Measurements from ENCODE around the gene ZNRF1. TPM values are rescaled to one million over a fixed set of nuclear protein-coding genes. Genes with fewer than 3 reads are reported as not detected.

Gene ZNRF1
- total RNA-seq, 4 donors from 2014 or later: 12.8 to 24.1 (median 19.0) TPM

DNA sequence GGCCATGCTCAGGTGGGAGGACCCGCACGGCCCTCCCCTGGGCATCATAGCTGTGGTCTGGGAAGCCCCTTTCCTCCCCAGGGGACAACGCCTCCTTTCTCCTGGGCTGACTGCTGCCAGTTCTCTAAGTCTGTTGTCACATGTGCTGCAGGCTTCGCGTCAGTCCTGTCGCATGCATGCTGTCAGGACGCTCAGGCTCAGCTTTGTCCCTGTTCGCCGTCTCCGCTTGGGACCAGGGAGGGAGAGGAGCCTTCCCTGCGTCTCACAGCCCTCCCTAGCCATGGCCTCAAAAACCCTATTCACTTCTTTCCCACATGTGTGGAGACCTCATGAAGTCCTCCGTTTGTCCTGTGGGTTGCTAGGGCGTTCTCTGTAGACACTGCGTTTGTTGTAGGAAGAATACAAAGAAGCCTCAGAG is 96.4 kb downstream of the ZNRF1 start:
- H3K27me3 ChIP-seq: no peaks in the 10 kb centered on the region
- H3K9me3 ChIP-seq: no peaks in the 10 kb centered on the region
- no peak for ATAC-seq
- no peak overlapping the region for H3K27ac ChIP-seq
- WGBS, 2 donors (ENCODE audit: low coverage in 1 of 2): 90 to 95% methylated on average over 3 to 10 of the region's 14 CpGs
- no peak for TF ChIP-seq POLR2AphosphoS5 (IDR thresholded peaks at IDR 0.05)
- no peak for TF ChIP-seq CTCF (IDR thresholded peaks at IDR 0.05)
- TF ChIP-seq POLR2A (IDR thresholded peaks at IDR 0.05): no peak
- TF ChIP-seq EP300 (IDR thresholded peaks at IDR 0.05): no peak
- H3K36me3 ChIP-seq: peaks cover 0 to 23% of the 10 kb centered on the region in 2 donors
- H3K4me1 ChIP-seq: peaks cover 0 to 50% (median 17%) of the 10 kb centered on the region in 3 donors
- H3K4me3 ChIP-seq: no peak overlapping the region

DNA sequence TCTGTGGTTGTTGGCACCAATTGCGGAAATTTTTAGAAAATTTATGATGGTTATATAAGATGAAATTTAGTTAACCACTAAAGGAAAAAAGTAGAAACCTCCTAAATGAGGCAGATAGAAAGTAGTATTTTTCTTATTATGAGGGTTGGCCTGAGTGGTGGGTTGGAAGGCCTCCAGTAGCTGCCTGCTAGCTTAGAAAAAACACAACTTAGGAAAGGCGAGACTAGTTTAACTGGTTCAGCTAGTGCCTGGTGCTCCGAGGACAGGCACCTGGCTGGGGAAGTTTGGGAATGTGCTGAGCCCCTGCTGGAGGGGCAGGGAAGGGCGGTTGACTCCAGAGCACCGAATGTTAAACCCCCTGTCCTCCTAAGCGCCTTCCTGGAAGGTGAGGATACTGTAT is 97.8 kb downstream of the ZNRF1 start:
- no peaks in the 10 kb centered on the region for H3K27me3 ChIP-seq
- no peaks in the 10 kb centered on the region for H3K9me3 ChIP-seq
- H3K4me3 ChIP-seq: no peak overlapping the region
- TF ChIP-seq EP300 (IDR thresholded peaks at IDR 0.05) (no peak), CTCF (IDR thresholded peaks at IDR 0.05) (peak in 1 of 4 experiments; percentile 19)
- H3K36me3 ChIP-seq: peaks cover 0 to 23% of the 10 kb centered on the region in 2 donors
- H3K27ac ChIP-seq: no peak overlapping the region
- no peak for ATAC-seq
- H3K4me1 ChIP-seq: peaks cover 0 to 48% (median 18%) of the 10 kb centered on the region in 3 donors
- 63 to 64% methylated on average over 6 of the region's 6 CpGs for WGBS, 2 donors (ENCODE audit: low coverage in 1 of 2)

DNA sequence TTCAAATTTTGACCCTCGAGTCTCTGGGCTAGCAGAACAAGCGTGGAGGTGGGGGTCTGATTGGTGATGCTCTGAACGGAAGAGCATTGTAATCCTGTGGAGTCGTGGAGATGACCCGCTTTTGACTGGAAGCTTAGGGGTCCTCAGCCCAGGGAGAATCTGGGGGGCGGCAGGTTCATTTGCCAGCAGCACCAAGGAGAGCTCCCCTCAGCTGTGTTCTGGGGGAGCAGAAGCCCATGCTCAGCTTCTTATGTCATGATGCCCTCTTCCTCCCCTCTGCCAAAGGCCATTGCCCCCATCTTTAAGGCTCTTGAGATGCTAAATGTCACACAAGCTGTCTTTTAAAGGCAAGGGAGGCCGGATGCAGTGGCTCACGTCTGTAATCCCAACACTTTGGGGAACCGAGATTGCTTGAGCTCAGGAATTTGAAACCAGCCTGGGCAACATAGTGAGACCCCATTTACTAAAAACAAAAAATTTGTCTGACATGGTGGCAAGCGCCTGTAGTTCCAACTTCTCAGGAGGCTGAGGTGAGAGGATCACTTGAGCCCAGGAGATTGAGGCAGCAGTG is 98.5 kb downstream of the ZNRF1 start:
- TF ChIP-seq EP300 (IDR thresholded peaks at IDR 0.05): no peak
- Histone ChIP-seq H3K4me3 (no peak overlapping the region), H3K4me1 (peaks cover 0 to 44% (median 18%) of the 10 kb centered on the region in 3 donors), H3K9me3 (no peaks in the 10 kb centered on the region), H3K36me3 (peaks cover 0 to 23% of the 10 kb centered on the region in 2 donors), H3K27ac (no peak overlapping the region), H3K27me3 (no peaks in the 10 kb centered on the region)
- ATAC-seq: no peak
- 92 to 93% methylated on average over 5 to 9 of the region's 10 CpGs for WGBS, 2 donors (ENCODE audit: low coverage in 1 of 2)

- no peak for ATAC-seq
- TF ChIP-seq POLR2A (IDR thresholded peaks at IDR 0.05) (no peak), CTCF (IDR thresholded peaks at IDR 0.05) (no peak), POLR2AphosphoS5 (IDR thresholded peaks at IDR 0.05) (no peak), EP300 (IDR thresholded peaks at IDR 0.05) (no peak)
- no peak overlapping the region for H3K27ac ChIP-seq
These were observed 99.4 kb downstream of the ZNRF1 start for GRCh38 chr16:75097941-75098901.

DNA sequence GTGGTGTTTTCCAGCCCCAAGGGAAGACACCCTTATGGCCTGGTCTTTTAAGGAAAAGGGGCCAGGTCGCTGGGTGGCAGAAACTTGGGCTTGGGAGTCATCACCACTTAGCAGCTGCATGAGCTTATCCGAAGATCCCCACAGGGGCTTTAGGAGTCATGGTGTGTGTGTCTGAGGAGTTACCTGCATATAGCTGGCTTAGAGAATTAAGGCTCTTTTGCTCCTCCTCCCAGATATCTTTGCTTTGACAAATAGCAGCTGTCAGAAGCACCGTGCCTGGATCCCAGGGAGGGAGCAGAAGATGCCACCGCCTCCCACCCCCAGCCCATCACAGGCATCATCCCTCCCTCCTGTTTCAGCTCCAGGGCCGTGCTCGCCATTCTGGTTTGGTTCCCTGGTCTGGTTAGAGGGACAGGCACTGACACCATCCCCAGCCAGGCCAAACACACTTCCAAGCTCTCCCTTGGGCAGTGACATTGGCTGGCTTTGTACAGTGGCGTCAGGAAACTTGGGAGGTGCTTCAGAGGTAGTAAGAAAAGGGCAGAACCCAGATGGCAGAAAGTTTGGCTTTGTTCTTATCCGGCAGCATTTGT is 100.3 kb downstream of the ZNRF1 start:
- WGBS, 2 donors (ENCODE audit: low coverage in 1 of 2): 73% methylated on average over 3 of the region's 8 CpGs; no CpG with 5 or more reads in 1 of the 2 donors
- H3K9me3 ChIP-seq: no peaks in the 10 kb centered on the region
- ATAC-seq: no peak
- H3K27me3 ChIP-seq: no peaks in the 10 kb centered on the region
- peaks cover 0 to 45% (median 18%) of the 10 kb centered on the region in 3 donors for H3K4me1 ChIP-seq
- no peak overlapping the region for H3K4me3 ChIP-seq
- H3K36me3 ChIP-seq: peaks cover 0 to 15% of the 10 kb centered on the region in 2 donors
- peak overlapping the region in 2 of 4 donors; percentile 31 to 41 for H3K27ac ChIP-seq
- TF ChIP-seq POLR2A (IDR thresholded peaks at IDR 0.05) (no peak), POLR2AphosphoS5 (IDR thresholded peaks at IDR 0.05) (no peak), CTCF (IDR thresholded peaks at IDR 0.05) (no peak), EP300 (IDR thresholded peaks at IDR 0.05) (no peak)

More at GRCh38 chr16:75097941-75098901, 99.4 kb downstream of the ZNRF1 start:
- WGBS, 2 donors (ENCODE audit: low coverage in 1 of 2): 80 to 100% methylated on average over 1 to 7 of the region's 15 CpGs
- H3K4me1 ChIP-seq: peaks cover 0 to 44% (median 18%) of the 10 kb centered on the region in 3 donors
- H3K27me3 ChIP-seq: no peaks in the 10 kb centered on the region
- H3K4me3 ChIP-seq: no peak overlapping the region
- no peaks in the 10 kb centered on the region for H3K9me3 ChIP-seq
- peaks cover 0 to 23% of the 10 kb centered on the region in 2 donors for H3K36me3 ChIP-seq
